Esophagus muscularis mucosa (tissue), 4 donors: ENCODE data around the gene FAM177B. TPM values are rescaled to one million over a fixed set of nuclear protein-coding genes. Genes with fewer than 3 reads are reported as not detected.

Source experiments
- DNase-seq: peaks from one replicate; pipeline ENCODE4 v3.0.0-alpha.2; 2017; ENCODE audit errors: extremely low spot score
- H3K27ac ChIP-seq, 4 donors: fragments of 200-600 bp; sonication (generic); replicated peaks in 1 of 4; 1 replicate in 3 of 4; 2 replicates in 1 of 4; pipeline ENCODE4 v1.5.1; 2016 to 2019; ENCODE audit warnings: mild to moderate bottlenecking in 1 of 4
- H3K27me3 ChIP-seq, 4 donors: fragments of 200-600 bp; sonication (generic); one replicate each; pipeline versions ENCODE4 v1.5.1 to v1.6.0; 2016 to 2019
- H3K36me3 ChIP-seq, 4 donors: fragments of 200-600 bp; sonication (generic); one replicate each; pipeline ENCODE4 v1.5.1; 2016 to 2019
- H3K4me1 ChIP-seq, 4 donors: fragments of 200-600 bp; sonication (generic); one replicate each; pipeline ENCODE4 v1.5.1; 2016 to 2019
- H3K4me3 ChIP-seq, 4 donors: fragments of 200-600 bp; sonication (generic); 1 replicate in 2 of 4; 2 replicates in 2 of 4; pipeline ENCODE4 v1.5.1; 2016 to 2019; ENCODE audit warnings: mild to moderate bottlenecking in 4 of 4, moderate library complexity in 1 of 4
- H3K9me3 ChIP-seq, 4 donors: fragments of 200-600 bp; sonication (generic); 1 replicate in 3 of 4; 2 replicates in 1 of 4; pipeline ENCODE4 v1.5.1; 2016 to 2019
- EP300 ChIP-seq: sonication (generic); formaldehyde crosslinking; IDR thresholded peaks from one replicate; pipeline ENCODE4 v1.6.1; 2017; ENCODE audit warnings: antibody characterized with exemption
- POLR2A ChIP-seq: fragments of 450-650 bp; IDR thresholded peaks from one replicate; pipeline ENCODE4 v1.6.1; 2017; ENCODE audit warnings: antibody characterized with exemption, moderate library complexity, mild to moderate bottlenecking, low read depth
- POLR2AphosphoS5 ChIP-seq, 2 donors: sonication (generic); formaldehyde crosslinking; IDR thresholded peaks; one replicate each; pipeline ENCODE4 v1.6.1; 2017; ENCODE audit warnings: antibody characterized with exemption in 2 of 2
- WGBS: methylation state at CpG from one replicate; pipeline ENCODE4 v1.1.5; 2018; 5-methylcytosine and 5-hydroxymethylcytosine counted together
- intact Hi-C: fragments of 100-400 bp; cut with DNase I; formaldehyde crosslinking; loops from one replicate; pipeline ENCODE4 v1.15.1; 2023
- total RNA-seq, 4 donors: library from RNA; depleted of rRNA; stranded (reverse); fragments of >200 nt; gene quantifications; one replicate each; pipeline versions ENCODE4 v1.1.0 to v1.2.1, GENCODE V29; 2016
- TF ChIP-seq, protein P1 (sequence below), 3 experiments: fragments of 200-600 bp in 2 of 3; fragments of 450-650 bp in 1 of 3; sonication (generic) in 2 of 3; IDR thresholded peaks; one replicate each; pipeline ENCODE4 v1.5.1; 2017 to 2019; ENCODE audit warnings: antibody characterized with exemption in 3 of 3, mild to moderate bottlenecking in 2 of 3, moderate library complexity in 1 of 3

The FAM177B gene
- total RNA-seq, 4 donors from 2014 or later = 0.42 to 1.3 TPM; not detected in 2

- Histone ChIP-seq H3K36me3 (no peaks in the 10 kb centered on the region), H3K4me1 (no peaks in the 10 kb centered on the region), H3K27ac (no peak overlapping the region), H3K27me3 (no peaks in the 10 kb centered on the region), H3K4me3 (no peak overlapping the region), H3K9me3 (peaks cover 0 to 12% (median 7%) of the 10 kb centered on the region in 4 donors)
- no peak for DNase-seq
- intact Hi-C loops = no loop called here
- TF ChIP-seq, protein P1, sequence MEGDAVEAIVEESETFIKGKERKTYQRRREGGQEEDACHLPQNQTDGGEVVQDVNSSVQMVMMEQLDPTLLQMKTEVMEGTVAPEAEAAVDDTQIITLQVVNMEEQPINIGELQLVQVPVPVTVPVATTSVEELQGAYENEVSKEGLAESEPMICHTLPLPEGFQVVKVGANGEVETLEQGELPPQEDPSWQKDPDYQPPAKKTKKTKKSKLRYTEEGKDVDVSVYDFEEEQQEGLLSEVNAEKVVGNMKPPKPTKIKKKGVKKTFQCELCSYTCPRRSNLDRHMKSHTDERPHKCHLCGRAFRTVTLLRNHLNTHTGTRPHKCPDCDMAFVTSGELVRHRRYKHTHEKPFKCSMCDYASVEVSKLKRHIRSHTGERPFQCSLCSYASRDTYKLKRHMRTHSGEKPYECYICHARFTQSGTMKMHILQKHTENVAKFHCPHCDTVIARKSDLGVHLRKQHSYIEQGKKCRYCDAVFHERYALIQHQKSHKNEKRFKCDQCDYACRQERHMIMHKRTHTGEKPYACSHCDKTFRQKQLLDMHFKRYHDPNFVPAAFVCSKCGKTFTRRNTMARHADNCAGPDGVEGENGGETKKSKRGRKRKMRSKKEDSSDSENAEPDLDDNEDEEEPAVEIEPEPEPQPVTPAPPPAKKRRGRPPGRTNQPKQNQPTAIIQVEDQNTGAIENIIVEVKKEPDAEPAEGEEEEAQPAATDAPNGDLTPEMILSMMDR (IDR thresholded peaks at IDR 0.05) = no peak
- TF ChIP-seq POLR2A = no peak
- TF ChIP-seq POLR2AphosphoS5 (IDR thresholded peaks at IDR 0.05) = no peak
- no peak for TF ChIP-seq EP300
Measured at GRCh38 chr1:222768592-222768991, 31.6 kb downstream of the FAM177B start.

- DNase-seq = no peak
- no peak overlapping the region for H3K27ac ChIP-seq
Measured at GRCh38 chr1:222769181-222769580, 32.2 kb downstream of the FAM177B start.

DNA sequence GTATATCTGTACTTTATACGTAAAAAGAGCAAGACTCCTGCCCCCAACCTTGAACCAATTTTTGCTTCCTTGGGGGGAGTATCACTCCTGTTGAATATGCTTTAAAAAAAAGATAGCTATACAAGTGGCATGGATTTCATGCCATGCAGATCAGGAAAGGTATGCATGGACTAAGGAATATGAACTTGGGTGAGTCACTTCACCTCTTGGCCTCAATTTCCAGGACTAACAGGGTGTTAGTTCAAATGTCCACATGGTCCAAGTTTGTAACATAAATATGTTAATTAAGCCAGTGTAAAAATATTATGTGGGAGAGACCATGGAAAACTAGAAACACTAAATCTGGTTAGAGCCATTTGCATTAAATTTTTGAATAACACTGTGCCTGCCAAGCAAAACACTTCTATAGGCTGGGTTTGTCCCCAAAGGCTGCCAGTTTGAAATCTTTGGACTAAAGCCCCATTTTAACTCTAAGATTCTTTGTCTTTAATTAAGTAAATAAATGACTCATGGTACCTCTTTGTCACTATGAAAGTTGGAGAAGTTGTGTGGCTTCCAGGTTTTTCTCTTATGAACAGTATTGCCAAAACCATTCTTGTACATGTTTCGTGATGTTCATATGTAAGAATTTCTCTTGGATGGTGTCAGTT lies 33.1 kb downstream of the FAM177B start:
- H3K9me3 ChIP-seq = peaks cover 0 to 12% (median 7%) of the 10 kb centered on the region in 4 donors
- TF ChIP-seq EP300 = no peak
- TF ChIP-seq POLR2A = no peak
- no peak for TF ChIP-seq POLR2AphosphoS5 (IDR thresholded peaks at IDR 0.05)
- no peak for DNase-seq
- intact Hi-C loops = no loop called here
- H3K27ac ChIP-seq = no peak overlapping the region
- no peak overlapping the region for H3K4me3 ChIP-seq
- WGBS = 91% methylated on average over 2 of the region's 2 CpGs
- no peaks in the 10 kb centered on the region for H3K36me3 ChIP-seq
- H3K4me1 ChIP-seq = no peaks in the 10 kb centered on the region
- H3K27me3 ChIP-seq = no peaks in the 10 kb centered on the region

More at GRCh38 chr1:222769181-222769580, 32.2 kb downstream of the FAM177B start:
- no peaks in the 10 kb centered on the region for H3K4me1 ChIP-seq
- intact Hi-C loops = no loop called here
- H3K36me3 ChIP-seq = no peaks in the 10 kb centered on the region
- peaks cover 0 to 12% (median 7%) of the 10 kb centered on the region in 4 donors for H3K9me3 ChIP-seq
- no peak overlapping the region for H3K4me3 ChIP-seq
- no peaks in the 10 kb centered on the region for H3K27me3 ChIP-seq
- WGBS = 77% methylated on average over 1 of the region's 1 CpG
- TF ChIP-seq POLR2A (no peak), EP300 (no peak)

DNA sequence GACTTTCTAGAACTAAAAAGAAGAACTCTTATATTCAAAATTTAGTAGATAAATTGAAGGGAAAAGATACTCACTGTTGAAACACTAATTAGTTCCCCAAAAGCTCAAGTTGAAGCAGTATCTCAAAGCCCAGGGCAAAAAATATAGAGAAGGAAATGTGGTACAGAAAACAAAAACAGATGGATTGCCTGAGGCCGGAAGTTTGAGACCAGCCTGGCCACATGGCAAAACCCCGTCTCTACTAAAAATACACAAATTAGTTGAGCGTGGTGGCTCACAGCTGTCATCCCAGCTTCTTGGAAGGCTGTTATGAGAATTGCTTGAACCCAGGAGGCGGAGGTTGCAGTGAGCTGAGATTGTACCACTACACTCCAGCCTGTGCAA lies 36.0 kb downstream of the FAM177B start:
- H3K9me3 ChIP-seq = peaks cover 0 to 12% (median 7%) of the 10 kb centered on the region in 4 donors
- WGBS = 52% methylated on average over 4 of the region's 4 CpGs
- peak overlapping the region; percentile 11 to 53 (median 30) for H3K27ac ChIP-seq
- no peak overlapping the region for H3K4me3 ChIP-seq
- no peak for DNase-seq
- H3K4me1 ChIP-seq = peaks cover 0 to 5% (median under 1%) of the 10 kb centered on the region in 4 donors
- H3K27me3 ChIP-seq = no peaks in the 10 kb centered on the region
- intact Hi-C loops = no loop called here
- no peaks in the 10 kb centered on the region for H3K36me3 ChIP-seq
- TF ChIP-seq POLR2A (no peak), POLR2AphosphoS5 (IDR thresholded peaks at IDR 0.05) (no peak), EP300 (no peak)
- TF ChIP-seq, protein P1 (IDR thresholded peaks at IDR 0.05) = no peak

- no peaks in the 10 kb centered on the region for H3K36me3 ChIP-seq
- H3K4me3 ChIP-seq = no peak overlapping the region
- no peak overlapping the region for H3K27ac ChIP-seq
- peaks cover 0 to 7% (median 3%) of the 10 kb centered on the region in 4 donors for H3K4me1 ChIP-seq
- DNase-seq = no peak
- no peaks in the 10 kb centered on the region for H3K27me3 ChIP-seq
- TF ChIP-seq POLR2AphosphoS5 (IDR thresholded peaks at IDR 0.05) = no peak
- TF ChIP-seq POLR2A = no peak
- TF ChIP-seq, protein P1 (IDR thresholded peaks at IDR 0.05) = no peak
- no peak for TF ChIP-seq EP300
- no peaks in the 10 kb centered on the region for H3K9me3 ChIP-seq
- WGBS = 93% methylated on average over 1 of the region's 1 CpG
- intact Hi-C loops = no loop called here
Measured at GRCh38 chr1:222777463-222777862, 40.5 kb downstream of the FAM177B start.
